Measurements from ENCODE around the gene PIGS.
A peak's percentile ranks its signal among the peaks of the same experiment; 100 is the strongest.

PIGS gene

GRCh38 chr17:28578246-28579195 is 7.2 kb upstream of the PIGS start:
- DNase-seq = no peak

GRCh38 chr17:28577466-28577824 is 6.1 kb upstream of the PIGS start:
- no peak for DNase-seq

- DNase-seq = peak; percentile 94
These were observed 5.6 kb upstream of the PIGS start, which contains the start of gene ALDOC for GRCh38 chr17:28576758-28577465. ALDOC (minus strand) TSS chr17:28576895; CDS start chr17:28575532, 1,363 bp downstream.

- DNase-seq = peak; percentile 2
These were observed 4.7 kb upstream of the PIGS start for GRCh38 chr17:28576016-28576415.

GRCh38 chr17:28575126-28575795 is 3.9 kb upstream of the PIGS start:
- no peak for DNase-seq

GRCh38 chr17:28574526-28574925 is 3.2 kb upstream of the PIGS start:
- no peak for DNase-seq

- no peak for DNase-seq
These were observed 2.7 kb upstream of the PIGS start for GRCh38 chr17:28573966-28574480.

- no peak for DNase-seq
These were observed 2.2 kb upstream of the PIGS start for GRCh38 chr17:28573521-28573920.

GRCh38 chr17:28573040-28573380 is 1.7 kb upstream of the PIGS start:
- DNase-seq = no peak

- no peak for DNase-seq
These were observed 1.1 kb upstream of the PIGS start for GRCh38 chr17:28572259-28573039.

GRCh38 chr17:28570716-28571360 is 486 bp downstream of the PIGS start:
- DNase-seq = peak; percentile 40

- DNase-seq = no peak
These were observed 1.9 kb downstream of the PIGS start for GRCh38 chr17:28569446-28569845.

GRCh38 chr17:28567604-28568003 is 3.7 kb downstream of the PIGS start:
- DNase-seq = no peak

- no peak for DNase-seq
These were observed 7.8 kb downstream of the PIGS start for GRCh38 chr17:28563475-28563874.

- DNase-seq = no peak
These were observed 16.3 kb downstream of the PIGS start for GRCh38 chr17:28555022-28555421.

GRCh38 chr17:28554565-28554964 is 16.8 kb downstream of the PIGS start:
- no peak for DNase-seq

- no peak for DNase-seq
These were observed 18.3 kb downstream of the PIGS start for GRCh38 chr17:28553000-28553505.

GRCh38 chr17:28552176-28552999 is 18.9 kb downstream of the PIGS start, which contains the start of gene UNC119:
UNC119 (minus strand) TSS chr17:28552624; CDS start chr17:28552557, 67 bp downstream.
- peak; percentile 68 for DNase-seq

GRCh38 chr17:28551421-28552175 is 19.7 kb downstream of the PIGS start:
- DNase-seq = no peak

- no peak for DNase-seq
These were observed 20.5 kb downstream of the PIGS start for GRCh38 chr17:28550858-28551257.

Measured in NCI-H2029 (cell line).